Measurements from ENCODE around the gene PDLIM1. TPM values are rescaled to one million over a fixed set of nuclear protein-coding genes. Genes with fewer than 3 reads are reported as not detected.

The PDLIM1 gene
- total RNA-seq, 4 donors from 2014 or later = 59.5 to 142 (median 79.2) TPM

DNA sequence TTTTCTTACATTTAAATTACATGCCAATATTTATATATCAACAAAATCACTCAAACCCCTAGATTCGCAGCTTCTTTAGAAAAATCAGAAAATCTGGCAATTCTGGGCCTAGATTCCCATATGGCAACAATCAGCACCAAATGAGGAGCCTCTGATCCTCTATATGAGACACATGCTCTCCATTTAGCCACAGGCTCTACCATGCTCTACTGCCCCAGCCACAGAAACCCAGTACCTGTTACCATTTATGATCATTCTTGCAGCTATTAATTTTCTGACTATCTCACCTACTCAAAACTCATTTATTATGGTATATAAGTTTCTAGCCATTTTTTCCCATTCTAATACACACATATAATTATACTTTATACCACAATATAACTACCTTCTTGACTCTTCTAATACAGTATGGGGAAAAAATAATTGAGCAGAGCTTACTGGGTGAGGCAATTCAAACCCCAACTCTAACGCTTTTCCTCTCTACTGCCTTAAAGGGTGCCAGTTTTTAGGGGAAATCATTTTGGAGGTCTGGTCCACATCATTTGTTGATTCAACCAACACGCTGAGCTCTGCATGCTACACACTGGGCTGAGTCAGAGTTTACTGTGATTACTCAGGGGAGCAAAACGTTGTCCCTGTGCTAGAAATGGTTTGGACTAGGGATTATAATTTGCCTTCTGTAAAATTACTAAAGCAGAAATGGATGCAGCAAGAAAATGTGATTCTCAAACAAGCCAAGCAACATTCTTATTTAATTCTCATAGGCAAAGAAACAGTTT lies 11.6 kb downstream of the PDLIM1 start:
- Histone ChIP-seq H3K27ac (peak overlapping the region; percentile 79 to 93 (median 88)), H3K4me3 (no peak overlapping the region), H3K9me3 (no peaks in the 10 kb centered on the region), H3K36me3 (no peaks in the 10 kb centered on the region), H3K4me1 (peaks cover 45 to 99% (median 74%) of the 10 kb centered on the region in 3 donors), H3K27me3 (no peaks in the 10 kb centered on the region)
- 24 to 41% methylated on average over 3 to 4 of the region's 4 CpGs for WGBS, 2 donors
- intact Hi-C loops (cut with DNase I) = no loop called here
- DNase-seq = no peak
- no peak for TF ChIP-seq CTCF (IDR thresholded peaks at IDR 0.05)
- no peak for TF ChIP-seq POLR2A (IDR thresholded peaks at IDR 0.05)

- intact Hi-C loops (cut with DNase I) = no loop called here
- WGBS, 2 donors = 55 to 71% methylated on average over 6 of the region's 6 CpGs
These were observed 12.5 kb downstream of the PDLIM1 start for GRCh38 chr10:95278061-95278988.

DNA sequence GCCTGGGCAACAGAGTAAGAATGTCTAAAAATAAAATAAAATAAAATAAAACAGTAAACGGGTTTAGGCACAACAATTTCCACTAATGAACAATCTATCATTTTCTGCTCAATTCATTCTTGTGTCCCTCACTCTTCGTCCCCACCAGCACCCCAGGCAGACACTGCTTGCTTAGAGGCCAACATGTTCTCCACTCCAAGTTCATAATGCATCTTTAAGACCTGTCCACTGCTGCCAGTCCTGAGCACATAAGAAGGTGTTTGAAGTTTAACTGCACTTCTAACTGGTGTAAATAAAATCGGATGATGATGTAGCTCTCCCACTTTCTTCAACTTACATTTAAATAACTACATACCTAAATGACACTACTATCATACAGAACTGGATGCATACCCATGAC lies 13.2 kb downstream of the PDLIM1 start:
- Histone ChIP-seq H3K27ac (peak overlapping the region; percentile 79 to 93 (median 90)), H3K9me3 (no peaks in the 10 kb centered on the region), H3K4me1 (peaks cover 56 to 100% (median 88%) of the 10 kb centered on the region in 3 donors), H3K27me3 (no peaks in the 10 kb centered on the region), H3K36me3 (no peaks in the 10 kb centered on the region), H3K4me3 (no peak overlapping the region)
- DNase-seq = no peak
- 55 to 60% methylated on average over 3 of the region's 3 CpGs for WGBS, 2 donors
- TF ChIP-seq CTCF (IDR thresholded peaks at IDR 0.05) (no peak), POLR2A (IDR thresholded peaks at IDR 0.05) (no peak)
- intact Hi-C loops (cut with DNase I) = no loop called here

More at GRCh38 chr10:95278061-95278988, 12.5 kb downstream of the PDLIM1 start:
- H3K36me3 ChIP-seq = no peaks in the 10 kb centered on the region
- H3K27me3 ChIP-seq = no peaks in the 10 kb centered on the region
- H3K4me1 ChIP-seq = peaks cover 50 to 100% (median 80%) of the 10 kb centered on the region in 3 donors
- TF ChIP-seq CTCF (IDR thresholded peaks at IDR 0.05) = no peak
- TF ChIP-seq POLR2A (IDR thresholded peaks at IDR 0.05) = no peak
- H3K4me3 ChIP-seq = no peak overlapping the region
- peak overlapping the region; percentile 79 to 93 (median 90) for H3K27ac ChIP-seq
- H3K9me3 ChIP-seq = no peaks in the 10 kb centered on the region
- DNase-seq = no peak

GRCh38 chr10:95277201-95277570 lies 13.6 kb downstream of the PDLIM1 start:
- intact Hi-C loops (cut with DNase I) = no loop called here
- Histone ChIP-seq H3K4me1 (peaks cover 56 to 100% (median 88%) of the 10 kb centered on the region in 3 donors), H3K4me3 (no peak overlapping the region), H3K27ac (peak overlapping the region; percentile 79 to 93 (median 90)), H3K27me3 (no peaks in the 10 kb centered on the region), H3K9me3 (no peaks in the 10 kb centered on the region), H3K36me3 (no peaks in the 10 kb centered on the region)
- TF ChIP-seq CTCF (IDR thresholded peaks at IDR 0.05) (no peak), POLR2A (IDR thresholded peaks at IDR 0.05) (no peak)
- WGBS, 2 donors = 42 to 75% methylated on average over 1 of the region's 1 CpG
- no peak for DNase-seq
